GM12878 (cell line): ENCODE measurements around the gene MAPRE2. TPM values are rescaled to one million over a fixed set of nuclear protein-coding genes. Genes with fewer than 3 reads are reported as not detected.

ENCODE experiments used
- ATAC-seq: fragments of 200-7000 bp; cut with Tn5 transposase; 3 replicates; pipeline ENCODE4 v1.9.1; 2020; ENCODE audit warnings: mild to moderate bottlenecking, moderate library complexity
- BruUV-seq: library from RNA; stranded (reverse); fragments of 400-500 nt; replicated peaks from 2 replicates; lab custom pipeline; 2021; lab: Mats Ljungman, UMichigan
- CTCF ChIA-PET: fragments of 300-600 bp; sonication (Branson Sonifier 250); formaldehyde crosslinking; extraction: SDS; loops from one replicate; lab custom pipeline; 2021; ENCODE audit warnings: inconsistent platforms; lab: Yijun Ruan, JAX
- POLR2A ChIA-PET: fragments of 350-600 bp; formaldehyde crosslinking; extraction: SDS; loops from one replicate; lab custom pipeline; 2021; ENCODE audit warnings: inconsistent platforms; lab: Charles Lee
- RAD21 ChIA-PET: fragments of 300-600 bp; sonication (Branson Sonifier 250); formaldehyde crosslinking; loops from one replicate; lab custom pipeline; 2023; ENCODE audit warnings: antibody characterized with exemption; ENCODE audit not compliant: unreplicated experiment; lab: Charles Lee
- SMC1A ChIA-PET: fragments of 300-600 bp; sonication (Branson Sonifier 250); formaldehyde crosslinking; loops from one replicate; lab custom pipeline; 2023; ENCODE audit not compliant: unreplicated experiment, uncharacterized antibody; lab: Charles Lee
- DNase-seq: peaks from one replicate; pipeline ENCODE4 v3.0.0-alpha.2; 2011; ENCODE audit warnings: low read depth, low spot score
- FAIRE-seq: peaks from 3 replicates; lab custom pipeline; 2011; peaks lifted over from hg19 to GRCh38; lab: Jason Lieb, UNC
- H2AFZ ChIP-seq: 2 replicates; pipeline ENCODE4 v1.6.0; 2011; ENCODE audit warnings: low read depth, low read length, control low read depth; ENCODE audit not compliant: control insufficient read depth
- H3K27ac ChIP-seq: 2 replicates; pipeline ENCODE4 v1.5.1; 2011; ENCODE audit warnings: control low read depth; ENCODE audit not compliant: control insufficient read depth, insufficient read depth
- H3K27me3 ChIP-seq, 2 experiments: replicated peaks in 1 of 2; 2 replicates each; pipeline versions ENCODE4 v1.6.0 to v1.6.1; 2011; ENCODE audit warnings: low read length in 1 of 2; ENCODE audit not compliant: control insufficient read depth in 2 of 2, insufficient read depth in 2 of 2
- H3K36me3 ChIP-seq, 2 experiments: 2 replicates each; pipeline ENCODE4 v1.5.1; 2011; ENCODE audit warnings: low read length in 1 of 2; ENCODE audit not compliant: control insufficient read depth in 2 of 2, insufficient read depth in 2 of 2
- H3K4me1 ChIP-seq: 2 replicates; pipeline ENCODE4 v1.6.1; 2011; ENCODE audit warnings: mild to moderate bottlenecking, low read length, moderate library complexity, mixed read lengths; ENCODE audit not compliant: control insufficient read depth, insufficient read depth
- H3K4me2 ChIP-seq: 2 replicates; pipeline ENCODE4 v1.6.0; 2011; ENCODE audit warnings: control low read depth; ENCODE audit not compliant: control insufficient read depth, insufficient read depth
- H3K4me3 ChIP-seq: fragments of 200-600 bp; sonication (generic); 2 replicates; pipeline ENCODE4 v1.5.1; 2016
- H3K79me2 ChIP-seq: 2 replicates; pipeline ENCODE4 v1.6.0; 2011; ENCODE audit warnings: low read length; ENCODE audit not compliant: control insufficient read depth, insufficient read depth
- H3K9ac ChIP-seq: 2 replicates; pipeline ENCODE4 v1.8.0; 2011; ENCODE audit warnings: low read length, control low read depth, mixed read lengths; ENCODE audit not compliant: control insufficient read depth, insufficient read depth
- H3K9me3 ChIP-seq: replicated peaks from 3 replicates; pipeline ENCODE4 v1.5.1; 2011; ENCODE audit warnings: mild to moderate bottlenecking, low read length; ENCODE audit not compliant: control insufficient read depth, insufficient read depth
- H4K20me1 ChIP-seq: 2 replicates; pipeline ENCODE4 v1.6.0; 2011; ENCODE audit not compliant: control insufficient read depth, insufficient read depth
- ATF7 ChIP-seq: fragments of 450-650 bp; IDR thresholded peaks from 2 replicates; pipeline ENCODE4 v1.6.1; 2016; ENCODE audit warnings: low read depth, mild to moderate bottlenecking
- HSF1 ChIP-seq: fragments of 150-350 bp; IDR thresholded peaks from 2 replicates; pipeline ENCODE4 v1.6.1; 2014; ENCODE audit warnings: mild to moderate bottlenecking, low read depth, low read length
- JUND ChIP-seq: IDR thresholded peaks from 2 replicates; pipeline ENCODE4 v1.6.1; 2012; ENCODE audit warnings: low read depth, mild to moderate bottlenecking, low read length, improper control_type of control experiment, moderate library complexity
- SIN3A ChIP-seq: IDR thresholded peaks from 2 replicates; pipeline ENCODE4 v1.6.1; 2012; ENCODE audit warnings: low read depth, low read length, improper control_type of control experiment
- SMAD5 ChIP-seq: IDR thresholded peaks from 2 replicates; pipeline ENCODE4 v1.6.1; 2016; ENCODE audit warnings: antibody characterized with exemption, low read depth
- SMC3 ChIP-seq: IDR thresholded peaks from 2 replicates; pipeline ENCODE4 v1.6.1; 2011; ENCODE audit warnings: low read length, improper control_type of control experiment, borderline replicate concordance
- TCF3 ChIP-seq: IDR thresholded peaks from 2 replicates; pipeline ENCODE4 v1.6.1; 2012; ENCODE audit warnings: low read depth, mild to moderate bottlenecking, low read length, borderline replicate concordance; ENCODE audit not compliant: insufficient read depth
- YY1 ChIP-seq: IDR thresholded peaks from 2 replicates; pipeline ENCODE4 v1.6.1; 2011; ENCODE audit warnings: low read depth, mild to moderate bottlenecking, low read length
- ZBTB11 ChIP-seq: fragments of 450-650 bp; formaldehyde crosslinking; IDR thresholded peaks from 2 replicates; pipeline ENCODE4 v1.5.0; 2022; ENCODE audit warnings: mild to moderate bottlenecking, missing genetic modification characterization
- in situ Hi-C: fragments of 300-500 bp; cut with MboI; formaldehyde crosslinking; loops from 9 replicates; pipeline ENCODE4 v1.14.3; 2018; ENCODE audit warnings: mixed read lengths
- intact Hi-C: fragments of 100-400 bp; cut with micrococcal nuclease; formaldehyde crosslinking; loops from one replicate; pipeline ENCODE4 v1.14.2; 2022; ENCODE audit not compliant: unreplicated experiment
- polyA plus RNA-seq, 11 experiments: library from polyadenylated mRNA; depleted of rRNA in 4 of 11; unstranded in 6 of 11; stranded (reverse) in 5 of 11; fragments of >200 nt; fragmentation: Nextera tagmentation in 4 of 11; fragmentation: Illumina TruSeq in 1 of 11; extraction: Ambion mirVana in 4 of 11; extraction: Trizol in 1 of 11; gene quantifications; 1 replicate in 1 of 11; 2 replicates in 10 of 11; pipeline versions ENCODE4 v1.2.1 to v1.2.3, GENCODE V29; 2011 to 2016; ENCODE audit warnings: inconsistent platforms in 2 of 11, missing spikeins in 2 of 11, low read depth in 1 of 11
- total RNA-seq, 4 experiments: library from RNA; depleted of rRNA in 3 of 4; stranded (reverse); fragments of >200 nt in 3 of 4; fragmentation: Illumina TruSeq in 1 of 4; extraction: Trizol in 1 of 4; gene quantifications; 2 replicates each; pipeline versions ENCODE4 v1.2.1 to v1.2.3, GENCODE V29; 2013 to 2021

Gene MAPRE2
- total and polyA plus RNA-seq, 10 of the 15 experiments (the other 5 are each of a cell fraction or from before 2014, with no cell fraction given) = 11.0 to 50.6 (median 24.0) TPM

DNA sequence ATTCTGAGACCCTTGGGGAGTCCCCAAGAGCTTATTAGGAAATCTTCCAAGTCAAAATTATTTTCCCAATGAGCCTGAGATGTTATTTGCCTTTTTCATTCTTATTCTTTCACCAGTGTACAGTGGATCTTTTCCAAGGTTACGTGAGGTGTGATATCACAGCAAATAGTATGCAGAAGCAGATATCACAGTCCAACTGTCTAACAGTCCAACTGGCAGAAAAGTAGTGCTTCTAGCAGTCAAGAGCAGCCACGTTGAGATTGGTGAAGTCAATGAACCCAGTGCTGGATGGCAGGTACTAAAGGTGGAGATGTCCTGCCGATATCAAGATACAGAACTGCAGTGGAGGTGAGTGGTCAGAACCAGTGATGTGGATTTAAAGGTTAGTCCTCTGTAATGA is 120.7 kb downstream of the MAPRE2 start (continued):
- no peak for TF ChIP-seq ZBTB11 (CRISPR knock-in tag)
- no peak for TF ChIP-seq SIN3A
- TF ChIP-seq ATF7 = no peak
- no peak for TF ChIP-seq SMAD5
- TF ChIP-seq TCF3 = no peak
- TF ChIP-seq JUND = no peak

- H3K4me3 ChIP-seq = no peak overlapping the region
- FAIRE-seq (no peak), DNase-seq (no peak), ATAC-seq (no peak)
- H4K20me1 ChIP-seq = no peaks in the 10 kb centered on the region
- H3K27ac ChIP-seq = no peak overlapping the region
- RAD21 ChIA-PET = no interaction called here
- H3K4me1 ChIP-seq = 0 out of 2 replicates have a peak, but pooled peaks cover 3% of the 10 kb centered on the region
- SMC1A ChIA-PET = interaction anchor here (1.3 kb wide), 1 partner anchor 135 kb away, joined by 3 read pairs; no protein-coding TSS in a partner anchor
- no TSS peak for BruUV-seq
- H3K4me2 ChIP-seq = no peak overlapping the region
- H3K9ac ChIP-seq = no peak overlapping the region
- no peak overlapping the region for H2AFZ ChIP-seq
- POLR2A ChIA-PET = no interaction called here
- no peaks in the 10 kb centered on the region for H3K27me3 ChIP-seq
- H3K36me3 ChIP-seq = no peaks in the 10 kb centered on the region
- CTCF ChIA-PET = interaction anchor here (1.4 kb wide), 1 partner anchor 138 kb away, joined by 4 read pairs; no protein-coding TSS in a partner anchor
- in situ Hi-C loops (no loop called here), intact Hi-C loops (no loop called here)
- no peaks in the 10 kb centered on the region for H3K79me2 ChIP-seq
- H3K9me3 ChIP-seq = no peaks in the 10 kb centered on the region
- TF ChIP-seq JUND (no peak), SMC3 (no peak), HSF1 (no peak), YY1 (no peak)
Observed at GRCh38 chr18:35163014-35163539, 121.9 kb downstream of the MAPRE2 start.
